GM12873 (cell line): ENCODE measurements around the gene TMEM198.

Experiments used
- CTCF ChIP-seq: IDR thresholded peaks from 2 replicates; pipeline ENCODE4 v1.5.1; 2012; ENCODE audit warnings: low read depth, mild to moderate bottlenecking, moderate library complexity, low read length, control low read depth; ENCODE audit not compliant: insufficient read depth; ENCODE audit errors: missing control alignments

Gene TMEM198

GRCh38 chr2:219510512-219511135 is 33.2 kb upstream of the TMEM198 start:
- TF ChIP-seq CTCF = no peak

- TF ChIP-seq CTCF = no peak
Observed at GRCh38 chr2:219511547-219512325, 32.1 kb upstream of the TMEM198 start.

GRCh38 chr2:219512524-219513216 is 31.2 kb upstream of the TMEM198 start:
- TF ChIP-seq CTCF = no peak

- no peak for TF ChIP-seq CTCF
Observed at GRCh38 chr2:219513787-219514186, 30.0 kb upstream of the TMEM198 start.

GRCh38 chr2:219514196-219514761 is 29.5 kb upstream of the TMEM198 start, which contains the start of gene ASIC4:
Gene ASIC4 (plus strand): TSS chr2:219514482. CDS start chr2:219514725, 243 bp downstream.
- TF ChIP-seq CTCF = no peak

GRCh38 chr2:219514836-219515235 is 29.0 kb upstream of the TMEM198 start:
- no peak for TF ChIP-seq CTCF
